ENCODE results near the gene MUSK.

GRCh38 chr9:110729641-110730040 lies 61.0 kb downstream of the MUSK start:
- TF ChIP-seq CTCF (IDR thresholded peaks at IDR 0.05) (no peak), POLR2A (IDR thresholded peaks at IDR 0.05) (no peak)

Data from testis (tissue), 2 donors.